Mammary epithelial cell (primary cell): Measurements from ENCODE around the gene DTD1.

Experiments
- EZH2 ChIP-seq: IDR thresholded peaks from 2 replicates; pipeline ENCODE4 v1.6.1; 2012; ENCODE audit warnings: low read length, inconsistent platforms, borderline replicate concordance
- TF ChIP-seq, protein P1 (sequence below), 2 donors: IDR thresholded peaks in 1 of 2; conservative IDR thresholded peaks in 1 of 2; 2 replicates each; pipeline ENCODE4 v1.5.1; 2011 to 2012; ENCODE audit warnings: inconsistent platforms in 2 of 2, low read length in 2 of 2, mild to moderate bottlenecking in 2 of 2, control low read depth in 1 of 2, low read depth in 1 of 2; ENCODE audit not compliant: insufficient read depth in 1 of 2; ENCODE audit errors: extremely low read depth in 1 of 2

DNA sequence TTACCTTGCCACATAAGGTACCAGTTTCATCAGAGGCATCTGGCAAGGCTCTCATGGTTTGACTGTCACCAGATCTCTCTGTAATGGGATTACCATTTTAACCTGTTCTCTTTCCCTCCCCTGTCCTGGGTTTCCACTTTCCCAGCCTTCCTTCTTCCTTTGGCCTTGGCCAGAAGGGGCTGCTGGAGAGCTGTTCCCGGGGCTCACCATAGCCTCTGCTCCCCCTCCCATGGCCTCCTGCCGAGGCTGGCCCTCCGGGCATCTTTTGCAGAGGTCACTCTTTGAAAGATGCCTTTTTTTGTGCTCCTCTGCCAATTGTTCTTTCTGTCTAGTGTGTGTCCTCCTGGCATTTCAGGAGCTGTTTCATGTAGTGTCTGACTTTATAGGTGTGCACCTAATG is 125.0 kb downstream of the DTD1 start:
- TF ChIP-seq, protein P1, sequence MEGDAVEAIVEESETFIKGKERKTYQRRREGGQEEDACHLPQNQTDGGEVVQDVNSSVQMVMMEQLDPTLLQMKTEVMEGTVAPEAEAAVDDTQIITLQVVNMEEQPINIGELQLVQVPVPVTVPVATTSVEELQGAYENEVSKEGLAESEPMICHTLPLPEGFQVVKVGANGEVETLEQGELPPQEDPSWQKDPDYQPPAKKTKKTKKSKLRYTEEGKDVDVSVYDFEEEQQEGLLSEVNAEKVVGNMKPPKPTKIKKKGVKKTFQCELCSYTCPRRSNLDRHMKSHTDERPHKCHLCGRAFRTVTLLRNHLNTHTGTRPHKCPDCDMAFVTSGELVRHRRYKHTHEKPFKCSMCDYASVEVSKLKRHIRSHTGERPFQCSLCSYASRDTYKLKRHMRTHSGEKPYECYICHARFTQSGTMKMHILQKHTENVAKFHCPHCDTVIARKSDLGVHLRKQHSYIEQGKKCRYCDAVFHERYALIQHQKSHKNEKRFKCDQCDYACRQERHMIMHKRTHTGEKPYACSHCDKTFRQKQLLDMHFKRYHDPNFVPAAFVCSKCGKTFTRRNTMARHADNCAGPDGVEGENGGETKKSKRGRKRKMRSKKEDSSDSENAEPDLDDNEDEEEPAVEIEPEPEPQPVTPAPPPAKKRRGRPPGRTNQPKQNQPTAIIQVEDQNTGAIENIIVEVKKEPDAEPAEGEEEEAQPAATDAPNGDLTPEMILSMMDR (conservative IDR thresholded peaks at IDR 0.05 in 1 of 2, IDR thresholded peaks at IDR 0.05 in 1 of 2; ENCODE audit: extremely low read depth in 1 of 2, insufficient read depth in 1 of 2, low read depth in 1 of 2, low read length in 2 of 2), result no peak
- TF ChIP-seq EZH2, result no peak
